AG04450 (cell line): Measurements from ENCODE around the gene SEZ6L. TPM values are rescaled to one million over a fixed set of nuclear protein-coding genes. Genes with fewer than 3 reads are reported as not detected.

Experiments used
- CTCF ChIA-PET: fragments of 300-600, 350-600 bp; formaldehyde crosslinking; extraction: SDS; loops from one replicate; lab custom pipeline; 2022; ENCODE audit warnings: antibody characterized with exemption, inconsistent platforms; lab: Charles Lee
- POLR2A ChIA-PET: fragments of 350-600 bp; formaldehyde crosslinking; extraction: SDS; loops from one replicate; lab custom pipeline; 2021; ENCODE audit warnings: antibody characterized with exemption, inconsistent platforms; lab: Yijun Ruan, JAX
- DNase-seq: peaks from one replicate; pipeline ENCODE4 v3.0.0-alpha.2; 2011; ENCODE audit warnings: low read depth, low spot score
- H3K27ac ChIP-seq: one replicate; pipeline ENCODE4 v1.5.1; 2012; ENCODE audit warnings: low read depth, low read length, control low read depth
- H3K27me3 ChIP-seq: one replicate; pipeline ENCODE4 v1.6.0; 2012; ENCODE audit warnings: low read length; ENCODE audit not compliant: control insufficient read depth, insufficient read depth
- H3K4me3 ChIP-seq: 2 replicates; pipeline ENCODE4 v1.5.1; 2011; ENCODE audit warnings: mild to moderate bottlenecking, low read depth, low read length, control low read depth
- H3K9me3 ChIP-seq: 2 replicates; pipeline ENCODE4 v1.5.1; 2012; ENCODE audit warnings: low read length; ENCODE audit not compliant: control insufficient read depth, insufficient read depth
- polyA minus RNA-seq: library from RNA; depleted of rRNA, polyadenylated mRNA; stranded (reverse); fragments of >200 nt; gene quantifications from 2 replicates; pipeline ENCODE4 v1.2.3, GENCODE V29; 2011; rRNA and poly(A)+ RNA removed
- polyA plus RNA-seq: library from polyadenylated mRNA; depleted of rRNA; stranded (reverse); fragments of >200 nt; gene quantifications from 2 replicates; pipeline ENCODE4 v1.2.3, GENCODE V29; 2011; rRNA removed
- TF ChIP-seq, protein P1 (sequence below): IDR thresholded peaks from 2 replicates; pipeline ENCODE4 v1.5.1; 2011; ENCODE audit warnings: low read depth, low read length, control low read depth, inconsistent platforms

Gene SEZ6L
- polyA plus RNA-seq = not detected in 2 replicates
- polyA minus RNA-seq = not detected in 2 replicates

DNA sequence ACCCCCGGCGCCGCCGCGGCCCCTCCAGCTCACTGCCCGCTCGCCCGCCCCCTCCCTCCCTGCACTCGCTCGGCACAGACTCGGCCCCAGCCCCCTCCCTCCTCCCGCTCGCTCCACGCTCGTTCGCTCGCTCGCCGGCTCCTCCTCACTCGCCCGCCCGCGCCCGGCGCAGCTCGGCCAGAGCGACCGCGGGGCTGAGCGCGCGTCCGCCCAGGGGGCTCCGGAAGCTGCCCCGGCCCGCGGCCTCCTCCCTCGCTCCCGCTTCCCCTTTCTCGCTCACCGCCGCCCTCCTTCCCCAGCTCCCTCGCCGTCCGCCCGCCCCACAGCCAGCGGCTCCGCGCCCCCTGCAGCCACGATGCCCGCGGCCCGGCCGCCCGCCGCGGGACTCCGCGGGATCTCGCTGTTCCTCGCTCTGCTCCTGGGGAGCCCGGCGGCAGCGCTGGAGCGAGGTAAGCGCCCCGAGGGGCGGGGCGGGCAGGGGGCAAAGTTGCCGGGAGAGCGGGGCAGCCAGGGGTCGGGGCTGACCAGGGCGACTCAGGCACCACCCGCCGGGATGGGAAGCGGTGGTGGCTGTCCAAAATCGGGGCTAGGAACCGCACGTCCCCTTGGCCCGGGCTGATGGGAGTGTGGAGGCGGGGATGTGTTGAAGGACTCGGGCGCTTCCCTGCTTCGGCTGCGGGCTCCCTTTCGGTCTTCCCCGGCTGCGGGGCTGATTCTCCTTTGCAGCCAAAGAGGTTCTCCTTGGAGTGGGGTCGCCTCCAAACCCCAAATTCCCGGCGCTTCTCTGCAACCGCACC is at the start of gene SEZ6L:
SEZ6L (plus strand) TSS at position 148 of the 797 bp plus-strand sequence; CDS start at position 356, 208 bp downstream.
- ChIA-PET POLR2A (no interaction called here), CTCF (no interaction called here)
- Histone ChIP-seq H3K27ac (no peak within 1 kb of the TSS), H3K4me3 (no peak within 1 kb of the TSS), H3K27me3 (peaks cover 14% of the 10 kb centered on the region), H3K9me3 (peaks cover 4% of the 10 kb centered on the region; the same call in 1 of the 2 replicates)
- TF ChIP-seq, protein P1, sequence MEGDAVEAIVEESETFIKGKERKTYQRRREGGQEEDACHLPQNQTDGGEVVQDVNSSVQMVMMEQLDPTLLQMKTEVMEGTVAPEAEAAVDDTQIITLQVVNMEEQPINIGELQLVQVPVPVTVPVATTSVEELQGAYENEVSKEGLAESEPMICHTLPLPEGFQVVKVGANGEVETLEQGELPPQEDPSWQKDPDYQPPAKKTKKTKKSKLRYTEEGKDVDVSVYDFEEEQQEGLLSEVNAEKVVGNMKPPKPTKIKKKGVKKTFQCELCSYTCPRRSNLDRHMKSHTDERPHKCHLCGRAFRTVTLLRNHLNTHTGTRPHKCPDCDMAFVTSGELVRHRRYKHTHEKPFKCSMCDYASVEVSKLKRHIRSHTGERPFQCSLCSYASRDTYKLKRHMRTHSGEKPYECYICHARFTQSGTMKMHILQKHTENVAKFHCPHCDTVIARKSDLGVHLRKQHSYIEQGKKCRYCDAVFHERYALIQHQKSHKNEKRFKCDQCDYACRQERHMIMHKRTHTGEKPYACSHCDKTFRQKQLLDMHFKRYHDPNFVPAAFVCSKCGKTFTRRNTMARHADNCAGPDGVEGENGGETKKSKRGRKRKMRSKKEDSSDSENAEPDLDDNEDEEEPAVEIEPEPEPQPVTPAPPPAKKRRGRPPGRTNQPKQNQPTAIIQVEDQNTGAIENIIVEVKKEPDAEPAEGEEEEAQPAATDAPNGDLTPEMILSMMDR = no peak
- no peak for DNase-seq

DNA sequence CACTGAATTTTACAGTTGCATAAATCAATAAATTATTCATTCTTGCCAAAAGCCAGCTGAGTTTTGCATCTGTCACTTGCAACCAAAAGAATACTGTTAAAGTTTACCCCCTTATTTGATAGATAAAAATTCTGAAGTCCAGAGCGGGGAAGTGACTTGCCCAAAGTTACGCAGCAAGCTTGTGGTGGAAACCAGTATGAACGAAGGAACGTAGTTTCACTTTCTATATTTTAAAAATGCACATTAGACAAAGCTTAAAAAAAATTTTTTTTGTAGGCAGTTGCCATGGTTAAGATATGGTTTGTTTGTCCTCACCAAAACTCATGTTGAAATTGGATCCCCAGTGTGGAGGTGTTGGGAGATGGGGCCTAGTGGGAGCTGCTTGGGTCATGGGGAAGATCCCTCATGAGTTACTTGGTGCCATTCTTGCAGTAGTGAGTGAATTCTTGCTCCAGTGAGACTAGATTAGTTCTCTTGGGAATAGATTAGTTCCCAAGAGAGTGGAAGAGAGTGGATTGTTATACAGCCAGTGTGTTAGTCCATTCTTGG is 46.3 kb upstream of the SEZ6L start:
- H3K27ac ChIP-seq = no peak overlapping the region
- ChIA-PET CTCF (no interaction called here), POLR2A (interaction anchor here (0.7 kb wide), 1 partner anchor 1216 kb away, joined by 3 read pairs; no protein-coding TSS in a partner anchor)
- peaks cover 17% of the 10 kb centered on the region for H3K9me3 ChIP-seq
- H3K4me3 ChIP-seq = no peak overlapping the region
- TF ChIP-seq, protein P1 = no peak
- no peaks in the 10 kb centered on the region for H3K27me3 ChIP-seq
- no peak for DNase-seq

DNA sequence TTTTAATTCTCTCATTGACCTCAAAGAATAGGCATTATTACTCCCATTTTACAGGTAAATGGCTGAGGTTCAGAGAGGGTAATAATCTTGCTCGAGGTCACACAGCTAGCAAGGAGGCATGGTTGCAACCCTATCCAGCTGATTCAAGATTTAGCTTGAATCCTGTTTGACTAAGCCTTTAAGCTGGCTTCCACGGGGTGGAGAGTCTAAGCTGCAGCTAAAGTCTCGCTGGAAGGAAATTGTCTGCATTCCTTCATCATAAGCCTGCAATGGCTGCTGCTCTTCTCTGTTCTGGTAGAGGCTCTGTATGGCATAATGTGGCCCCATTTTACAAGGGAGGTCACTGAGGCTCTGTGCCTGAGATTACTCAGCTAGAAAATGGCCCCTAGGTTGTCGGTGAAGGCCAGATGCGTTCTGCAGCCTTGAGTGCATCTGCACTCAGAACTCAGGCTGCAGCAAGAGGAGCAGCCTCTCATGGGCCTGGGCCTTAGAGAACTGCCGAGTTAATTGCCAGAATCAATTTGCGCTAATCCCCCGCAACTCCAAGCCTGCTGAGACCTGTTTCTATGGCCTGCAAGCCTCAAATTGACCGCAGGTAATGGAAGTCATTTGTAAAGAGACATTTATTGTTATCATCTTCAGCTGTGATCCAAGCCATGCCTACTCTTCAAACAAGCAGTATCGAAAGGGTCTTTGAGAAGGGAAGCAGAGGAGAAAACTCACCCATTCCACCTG is 44.1 kb upstream of the SEZ6L start:
- H3K27ac ChIP-seq = no peak overlapping the region
- H3K4me3 ChIP-seq = no peak overlapping the region
- H3K27me3 ChIP-seq = no peaks in the 10 kb centered on the region
- H3K9me3 ChIP-seq = peaks cover 28% of the 10 kb centered on the region
- CTCF ChIA-PET = no interaction called here
- DNase-seq = no peak
- TF ChIP-seq, protein P1 = no peak
- POLR2A ChIA-PET = no interaction called here

DNA sequence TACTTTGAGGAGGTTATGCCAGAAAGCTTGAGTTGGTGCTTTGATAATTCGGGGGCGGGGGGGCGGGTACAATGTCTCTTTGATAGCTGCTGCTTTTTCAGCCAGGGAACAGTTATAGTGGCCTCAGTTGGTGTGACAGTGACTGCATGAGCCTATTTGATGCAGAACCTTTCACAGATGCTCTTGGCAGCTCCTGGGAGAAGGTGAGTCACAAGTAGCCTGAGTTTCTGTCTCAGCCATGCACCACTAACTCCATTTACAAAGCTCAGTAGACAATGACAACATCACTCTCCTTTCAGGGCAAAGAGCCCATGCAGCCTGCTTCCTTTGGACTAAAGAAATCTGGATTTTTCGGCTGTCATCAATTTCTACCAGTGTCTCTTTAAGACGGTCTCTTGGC is 42.1 kb upstream of the SEZ6L start:
- no peak for DNase-seq
- ChIA-PET POLR2A (no interaction called here), CTCF (no interaction called here)
- TF ChIP-seq, protein P1 = no peak
- peaks cover 41% of the 10 kb centered on the region for H3K9me3 ChIP-seq
- no peak overlapping the region for H3K4me3 ChIP-seq
- no peak overlapping the region for H3K27ac ChIP-seq
- no peaks in the 10 kb centered on the region for H3K27me3 ChIP-seq
